Activated gamma-delta T cell treated with Interleukin-2 at 50 U/mL for 16 hours (primary cell): ENCODE results near the gene ZNF813.
"Not testable (repeated sequence)": the region's sequence is repeated elsewhere in the genome, so short reads cannot be mapped to it uniquely, and the experiment has no call there.

Source experiments
- DNase-seq: peaks from one replicate; pipeline ENCODE4 v3.0.0-alpha.2; 2020

The ZNF813 gene

DNA sequence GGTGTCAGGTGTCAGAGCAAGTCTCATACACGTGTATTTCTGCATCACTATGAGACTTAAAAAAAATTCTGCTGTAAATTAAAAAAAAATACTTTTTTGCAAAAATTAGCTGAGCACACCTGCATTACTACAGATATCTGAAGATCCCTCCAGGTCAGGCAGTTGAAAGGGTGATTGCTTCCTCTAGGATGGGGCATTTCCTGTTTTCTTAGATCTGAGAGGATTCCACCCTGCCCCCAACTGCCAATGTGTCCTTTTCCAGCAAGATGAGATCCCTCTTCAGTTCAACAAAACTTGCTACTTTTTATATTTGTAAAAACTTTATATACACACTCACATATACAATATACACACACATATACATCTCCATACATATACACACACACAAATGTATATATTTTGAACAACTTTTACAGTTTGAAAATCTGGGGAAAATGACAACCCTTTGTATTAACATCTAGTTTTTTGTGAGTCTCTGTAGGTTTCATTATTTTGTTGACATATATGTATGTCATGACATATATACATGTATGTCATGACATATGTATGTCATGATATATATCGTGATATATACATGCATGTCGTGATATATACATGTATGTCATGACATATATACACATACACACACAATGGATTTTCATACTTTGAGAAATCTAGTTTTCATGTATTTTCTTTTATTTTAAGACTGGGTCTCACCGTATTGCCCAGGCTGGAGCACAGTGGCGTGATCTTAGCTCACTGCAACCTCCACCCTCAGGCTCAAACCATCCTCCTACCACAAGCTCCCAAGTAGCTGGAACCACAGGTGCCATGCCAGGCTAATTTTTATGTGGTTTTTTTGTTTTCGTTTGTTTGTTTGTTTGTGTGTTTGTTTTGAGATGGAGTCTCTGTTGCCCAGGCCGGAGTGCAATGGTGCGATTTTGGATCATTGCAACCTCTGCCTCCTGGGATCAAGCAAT is 17.8 kb downstream of the ZNF813 start:
- DNase-seq, result no peak

- DNase-seq, result no peak
These were observed 24.6 kb downstream of the ZNF813 start for GRCh38 chr19:53492153-53492552.

DNA sequence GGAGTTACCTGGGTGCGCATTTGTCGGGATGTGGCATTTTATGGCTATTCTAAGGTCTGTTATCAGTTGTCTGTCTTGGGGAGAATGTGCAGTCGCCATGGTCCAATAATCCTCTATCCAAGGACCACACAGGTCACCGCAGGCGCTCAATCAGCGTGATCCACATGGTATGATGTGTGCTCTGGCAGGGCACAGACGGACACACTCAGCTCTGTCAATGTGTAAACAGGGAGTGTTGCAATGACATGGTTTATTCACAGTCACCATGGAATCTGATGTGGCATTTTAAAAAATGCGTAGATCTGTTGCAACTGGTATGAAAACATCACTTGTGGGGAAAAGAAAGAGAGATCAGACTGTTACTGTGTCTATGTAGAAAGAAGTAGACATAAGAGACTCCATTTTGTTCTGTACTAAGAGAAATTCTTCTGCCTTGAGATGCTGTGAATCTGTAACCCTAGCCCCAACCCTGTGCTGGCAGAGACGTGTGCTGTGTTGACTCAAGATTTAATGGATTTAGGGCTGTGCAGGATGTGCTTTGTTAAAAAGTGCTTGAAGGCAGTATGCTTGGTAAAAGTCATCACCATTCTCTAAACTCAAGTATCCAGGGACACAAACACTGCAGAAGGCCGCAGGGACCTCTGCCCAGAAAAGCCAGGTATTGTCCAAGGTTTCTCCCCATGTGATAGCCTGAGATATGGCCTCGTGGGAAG is 29.9 kb downstream of the ZNF813 start:
- DNase-seq, result not testable (repeated sequence)

DNA sequence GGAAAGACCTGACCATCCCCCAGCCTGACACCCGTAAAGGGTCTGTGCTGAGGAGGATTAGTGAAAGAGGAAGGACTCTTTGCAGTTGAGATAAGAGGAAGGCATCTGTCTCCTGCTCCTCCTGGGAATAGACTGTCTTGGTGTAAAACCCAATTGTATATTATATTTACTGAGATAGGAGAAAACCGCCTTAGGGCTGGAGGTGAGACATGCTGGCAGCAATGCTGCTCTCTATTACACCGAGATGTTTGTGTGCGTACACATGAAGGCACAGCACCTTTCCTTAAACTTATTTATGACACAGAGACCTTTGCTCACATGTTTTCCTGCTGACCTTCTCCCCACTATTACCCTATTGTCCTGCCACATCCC is 30.5 kb downstream of the ZNF813 start:
- not testable (repeated sequence) for DNase-seq

DNA sequence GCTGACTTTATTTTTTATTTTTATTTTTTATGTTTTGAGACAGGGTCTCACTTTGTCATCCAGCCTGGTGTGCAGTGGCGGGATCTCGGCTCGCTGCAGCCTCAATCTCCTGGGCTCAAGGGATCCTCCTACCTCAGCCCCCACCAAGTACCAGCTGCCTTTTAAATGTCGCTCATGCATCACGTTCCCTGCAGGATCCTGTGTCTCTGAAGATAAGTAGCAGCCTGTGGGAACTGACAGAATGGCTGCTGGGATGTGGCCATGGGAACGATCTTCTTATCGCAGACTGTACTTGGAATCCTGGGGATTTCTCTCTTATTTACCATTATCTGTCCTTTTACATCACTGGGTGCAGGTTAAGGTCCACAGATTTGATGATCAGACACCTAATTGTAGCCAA is 35.6 kb downstream of the ZNF813 start:
- DNase-seq, result not testable (repeated sequence)

DNA sequence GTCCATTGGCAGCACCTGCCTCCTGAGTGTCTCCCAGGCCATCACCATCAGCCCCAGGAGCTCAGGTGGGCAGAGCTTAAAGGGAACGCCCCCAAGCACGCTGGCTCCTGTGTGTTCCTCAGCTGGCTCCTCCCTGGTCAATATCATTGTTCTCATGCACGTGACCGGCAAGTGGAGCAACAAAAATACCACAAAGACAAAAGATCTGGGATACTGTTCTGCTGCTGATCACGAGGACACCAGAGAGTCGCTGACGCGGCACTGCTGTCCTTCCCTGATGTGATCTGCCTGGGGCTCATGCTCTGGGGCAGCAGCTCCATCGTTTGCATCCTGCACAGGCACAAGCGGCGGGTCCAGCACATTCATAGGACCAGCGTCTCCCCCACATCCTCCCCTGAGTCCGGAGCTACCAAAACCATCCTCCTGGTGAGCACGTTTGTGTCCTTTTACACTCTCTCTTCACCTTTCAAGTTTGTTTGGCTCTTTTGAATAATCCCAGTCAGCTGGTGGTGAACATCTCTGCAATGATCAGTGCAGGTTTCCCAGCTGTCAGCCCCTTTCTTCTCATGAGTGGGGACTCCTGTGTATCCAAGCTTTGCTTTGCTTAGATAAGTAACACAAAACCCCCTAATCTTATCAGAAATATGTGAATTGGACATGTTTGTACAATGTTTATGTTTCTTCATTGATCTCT is 36.3 kb downstream of the ZNF813 start:
- not testable (repeated sequence) for DNase-seq

GRCh38 chr19:53504365-53504703 is 36.8 kb downstream of the ZNF813 start:
- DNase-seq, result not testable (repeated sequence)

- DNase-seq, result no peak
These were observed 37.4 kb downstream of the ZNF813 start for GRCh38 chr19:53504885-53505284.

GRCh38 chr19:53506728-53507127 is 39.2 kb downstream of the ZNF813 start:
- no peak for DNase-seq

DNA sequence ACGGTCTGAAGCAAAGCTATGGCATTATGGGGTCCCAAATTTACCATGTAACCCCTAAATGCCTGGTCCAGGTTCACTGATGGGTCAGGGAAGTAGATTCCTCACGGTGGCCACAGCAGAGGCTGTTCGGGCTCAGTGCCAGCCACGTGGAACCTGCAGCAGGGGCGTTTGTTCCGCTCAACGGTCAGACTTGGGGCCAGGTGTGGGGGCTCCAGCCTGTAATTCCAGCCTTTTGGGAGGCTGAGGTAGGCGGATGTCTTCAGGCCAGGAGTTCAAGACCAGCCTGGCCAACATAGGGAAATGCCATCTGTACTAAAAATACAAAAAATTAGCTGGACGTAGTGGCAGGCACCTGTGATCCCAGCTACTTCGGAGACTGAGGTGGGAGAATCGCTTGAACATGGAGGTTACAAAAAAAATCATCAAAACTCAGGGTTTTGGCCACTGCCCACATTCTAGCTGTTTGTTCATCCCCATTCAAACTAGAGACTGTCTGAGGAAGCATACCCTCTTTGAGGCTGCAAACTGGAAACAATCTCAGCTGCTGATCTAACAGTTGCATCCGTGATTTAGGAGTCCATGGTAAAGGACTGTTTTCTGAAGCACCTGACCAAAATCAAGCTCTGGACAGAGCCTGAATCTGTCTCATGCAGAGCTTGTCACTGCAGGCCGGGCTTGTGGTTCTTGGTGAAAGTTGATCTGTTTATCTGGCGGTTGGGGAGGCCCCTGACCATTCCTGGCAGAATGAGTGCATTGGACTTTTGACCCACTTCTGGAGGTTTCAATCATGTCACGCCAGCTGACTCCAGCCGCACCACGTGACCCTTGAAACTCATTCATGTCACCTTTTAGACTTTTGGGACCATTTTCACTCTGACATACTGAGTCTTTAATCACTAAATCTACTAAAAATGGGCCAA is 40.2 kb downstream of the ZNF813 start:
- no peak for DNase-seq

DNA sequence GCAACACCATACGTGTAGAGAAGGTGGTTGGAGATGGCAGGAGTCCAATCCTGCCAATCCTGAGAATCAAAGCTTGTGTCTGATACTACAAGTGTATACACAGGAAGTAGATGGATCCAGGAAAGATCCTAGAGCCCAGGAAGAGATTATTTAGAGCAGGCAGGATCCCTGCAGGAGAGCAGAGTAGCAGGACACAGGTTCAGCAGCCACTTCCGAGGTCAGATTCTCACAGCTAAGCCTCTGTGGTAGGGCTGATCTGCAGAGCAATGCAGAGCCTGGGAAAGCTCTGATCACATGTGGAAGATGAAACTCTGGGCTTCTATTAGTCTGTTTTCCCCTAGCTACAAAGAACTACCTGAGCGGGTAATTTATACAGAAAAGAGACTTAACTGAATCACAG is 41.9 kb downstream of the ZNF813 start:
- no peak for DNase-seq

DNA sequence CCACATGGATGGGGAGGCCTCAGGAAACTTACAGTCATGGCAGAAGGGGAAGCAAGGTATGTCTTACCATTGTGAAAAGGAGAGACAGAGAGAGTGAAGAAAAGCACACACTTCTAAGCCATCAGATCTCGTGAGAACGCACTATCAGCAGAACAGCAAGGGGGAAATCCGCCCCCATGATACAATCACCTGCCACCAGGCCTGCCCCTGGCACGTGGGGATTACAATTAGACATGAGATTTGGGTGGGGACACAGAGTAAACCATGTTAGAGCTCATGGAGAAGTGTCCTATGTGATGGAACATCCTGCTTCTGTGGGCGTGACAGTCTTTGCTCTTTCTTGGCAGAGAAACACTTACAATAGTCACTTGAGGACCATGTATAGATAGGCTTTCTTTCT is 42.3 kb downstream of the ZNF813 start:
- DNase-seq, result no peak

- no peak for DNase-seq
These were observed 43.8 kb downstream of the ZNF813 start for GRCh38 chr19:53511357-53511756.

- peak; percentile 49 for DNase-seq
These were observed 44.4 kb downstream of the ZNF813 start for GRCh38 chr19:53511933-53512374.

GRCh38 chr19:53515047-53515446 is 47.5 kb downstream of the ZNF813 start:
- not testable (repeated sequence) for DNase-seq

GRCh38 chr19:53517114-53517741 is 49.7 kb downstream of the ZNF813 start:
- no peak for DNase-seq

- no peak for DNase-seq
These were observed 50.6 kb downstream of the ZNF813 start for GRCh38 chr19:53518121-53518520.

DNA sequence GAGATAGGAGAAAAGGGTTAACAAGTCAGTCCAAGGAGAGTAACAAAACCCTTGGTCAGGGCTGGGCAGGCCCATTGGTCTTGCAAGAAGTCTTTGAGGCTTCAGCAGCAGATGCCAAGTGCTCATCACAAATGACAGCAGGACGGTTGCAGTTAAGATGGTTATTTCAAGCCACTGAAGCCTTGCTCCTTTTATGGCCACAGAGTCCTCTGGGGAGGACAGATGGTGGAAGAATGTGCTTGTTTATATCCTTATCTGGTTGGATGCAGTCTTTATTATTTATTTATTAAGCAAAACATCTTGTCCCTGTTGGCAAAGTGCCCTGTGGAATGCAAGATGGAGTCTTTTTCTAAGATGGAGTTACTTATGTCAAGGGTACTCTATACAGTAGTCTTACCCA is 51.2 kb downstream of the ZNF813 start:
- no peak for DNase-seq

DNA sequence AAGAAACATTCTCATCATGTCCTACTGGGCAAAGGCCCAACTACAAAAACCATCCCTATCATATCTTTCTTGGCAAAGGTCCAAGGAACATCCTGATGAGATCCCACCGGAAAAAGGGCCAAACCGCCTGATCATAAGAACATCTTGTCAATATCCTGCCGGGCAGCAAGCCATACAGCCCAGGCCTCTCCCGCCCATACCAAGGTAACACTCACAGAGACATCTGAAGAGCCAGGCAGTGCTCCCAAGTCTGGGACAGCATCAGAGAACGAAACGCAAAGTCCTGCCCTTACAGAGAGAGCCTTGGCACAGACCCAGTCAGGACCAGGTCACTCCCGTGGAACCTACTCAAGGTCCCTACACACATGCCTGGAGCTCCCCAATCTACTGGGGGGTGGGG is 51.9 kb downstream of the ZNF813 start:
- DNase-seq, result no peak

DNA sequence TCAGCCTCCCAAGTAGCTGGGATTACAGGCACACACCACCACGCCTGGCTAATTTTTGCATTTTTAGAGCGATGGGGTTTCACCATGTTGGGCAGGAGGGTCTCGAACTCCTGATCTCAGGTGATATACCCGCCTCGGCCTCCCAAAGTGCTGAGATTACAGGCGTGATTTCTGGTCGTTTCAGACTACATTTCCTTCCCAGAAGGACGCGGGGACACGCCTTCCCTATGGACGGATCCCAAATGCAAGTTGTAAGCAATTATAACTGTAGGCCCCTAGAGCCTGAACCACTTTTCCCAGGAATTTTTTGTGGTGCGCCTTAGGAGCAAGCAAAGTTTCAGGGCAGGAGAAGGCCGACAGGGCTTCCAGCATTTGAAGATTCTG is 52.6 kb downstream of the ZNF813 start:
- no peak for DNase-seq

DNA sequence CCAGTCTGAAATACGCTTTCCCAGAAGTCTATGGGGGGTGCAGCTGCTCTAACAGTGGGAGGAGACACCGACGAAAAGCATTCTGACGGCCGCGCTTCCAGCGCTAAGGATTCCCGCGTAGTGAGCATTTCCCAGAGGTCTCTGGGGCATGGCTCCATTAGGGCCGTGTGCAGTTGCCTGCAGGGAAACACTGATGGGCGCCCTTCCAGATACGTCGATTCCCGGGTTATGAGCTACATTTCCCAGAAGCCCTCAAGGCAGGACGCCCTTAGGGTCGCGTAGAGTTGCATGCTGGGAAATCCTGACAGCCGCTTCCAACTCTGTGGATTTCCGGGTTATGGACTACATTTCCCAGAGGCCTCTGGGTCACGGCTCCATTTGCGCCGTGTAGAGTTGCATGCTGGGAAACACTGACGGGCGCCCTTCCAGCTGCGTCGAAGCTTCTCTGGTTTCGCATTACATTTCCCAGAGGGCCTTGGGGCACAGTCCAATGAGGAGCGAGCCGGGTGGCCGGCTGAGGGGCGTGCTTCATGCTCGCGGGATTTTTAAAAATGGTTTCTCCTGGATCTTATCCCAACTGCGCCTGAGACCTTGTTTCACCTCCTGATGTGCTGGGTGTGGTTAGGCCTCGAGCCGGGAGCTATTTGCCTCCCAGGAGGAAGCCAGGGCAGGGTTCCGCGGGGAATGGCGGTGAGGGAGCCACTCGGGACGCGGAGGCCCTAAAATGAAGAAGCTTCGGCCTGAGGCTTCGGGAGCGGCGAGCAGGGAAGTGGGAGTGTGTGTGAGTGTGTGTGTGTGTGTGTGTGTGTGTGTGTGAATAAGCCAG is 53.2 kb downstream of the ZNF813 start:
- peak; percentile 88 for DNase-seq
